ENCODE measurements around the gene ZFP36L2. TPM values are rescaled to one million over a fixed set of nuclear protein-coding genes. Genes with fewer than 3 reads are reported as not detected.
A peak's percentile ranks its signal among the peaks of the same experiment; 100 is the strongest.

ZFP36L2 gene
- total and polyA plus RNA-seq, 9 of the 15 experiments (the other 6 are each of a cell fraction or from before 2014, with no cell fraction given): 4.1 to 60.6 (median 20.3) TPM

- TF ChIP-seq ZNF398 (CRISPR knock-in tag; IDR thresholded peaks at IDR 0.05): no peak
- TF ChIP-seq HSF4 (CRISPR knock-in tag; IDR thresholded peaks at IDR 0.05; ENCODE audit: borderline replicate concordance): peak; percentile 60; the same call in 1 of the 2 replicates
- TF ChIP-seq ZNF695 (CRISPR knock-in tag; IDR thresholded peaks at IDR 0.05): no peak
- TF ChIP-seq KDM4B (IDR thresholded peaks at IDR 0.05; ENCODE audit: borderline replicate concordance in 2 of 2, low read depth in 1 of 2): no peak
- TF ChIP-seq, protein P1, sequence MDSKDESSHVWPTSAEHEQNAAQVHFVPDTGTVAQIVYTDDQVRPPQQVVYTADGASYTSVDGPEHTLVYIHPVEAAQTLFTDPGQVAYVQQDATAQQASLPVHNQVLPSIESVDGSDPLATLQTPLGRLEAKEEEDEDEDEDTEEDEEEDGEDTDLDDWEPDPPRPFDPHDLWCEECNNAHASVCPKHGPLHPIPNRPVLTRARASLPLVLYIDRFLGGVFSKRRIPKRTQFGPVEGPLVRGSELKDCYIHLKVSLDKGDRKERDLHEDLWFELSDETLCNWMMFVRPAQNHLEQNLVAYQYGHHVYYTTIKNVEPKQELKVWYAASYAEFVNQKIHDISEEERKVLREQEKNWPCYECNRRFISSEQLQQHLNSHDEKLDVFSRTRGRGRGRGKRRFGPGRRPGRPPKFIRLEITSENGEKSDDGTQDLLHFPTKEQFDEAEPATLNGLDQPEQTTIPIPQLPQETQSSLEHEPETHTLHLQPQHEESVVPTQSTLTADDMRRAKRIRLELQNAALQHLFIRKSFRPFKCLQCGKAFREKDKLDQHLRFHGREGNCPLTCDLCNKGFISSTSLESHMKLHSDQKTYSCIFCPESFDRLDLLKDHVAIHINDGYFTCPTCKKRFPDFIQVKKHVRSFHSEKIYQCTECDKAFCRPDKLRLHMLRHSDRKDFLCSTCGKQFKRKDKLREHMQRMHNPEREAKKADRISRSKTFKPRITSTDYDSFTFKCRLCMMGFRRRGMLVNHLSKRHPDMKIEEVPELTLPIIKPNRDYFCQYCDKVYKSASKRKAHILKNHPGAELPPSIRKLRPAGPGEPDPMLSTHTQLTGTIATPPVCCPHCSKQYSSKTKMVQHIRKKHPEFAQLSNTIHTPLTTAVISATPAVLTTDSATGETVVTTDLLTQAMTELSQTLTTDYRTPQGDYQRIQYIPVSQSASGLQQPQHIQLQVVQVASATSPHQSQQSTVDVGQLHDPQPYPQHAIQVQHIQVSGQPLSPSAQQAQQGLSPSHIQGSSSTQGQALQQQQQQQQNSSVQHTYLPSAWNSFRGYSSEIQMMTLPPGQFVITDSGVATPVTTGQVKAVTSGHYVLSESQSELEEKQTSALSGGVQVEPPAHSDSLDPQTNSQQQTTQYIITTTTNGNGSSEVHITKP (IDR thresholded peaks at IDR 0.05; ENCODE audit: partially characterized antibody): no peak
- no peak for TF ChIP-seq TGIF2 (CRISPR knock-in tag; IDR thresholded peaks at IDR 0.05)
- TF ChIP-seq CEBPZ (IDR thresholded peaks at IDR 0.05; ENCODE audit: borderline replicate concordance, low read depth, low read length): no peak
- TF ChIP-seq IFI16 (CRISPR knock-in tag; IDR thresholded peaks at IDR 0.05): no peak
- TF ChIP-seq ILF3 (IDR thresholded peaks at IDR 0.05; ENCODE audit: borderline replicate concordance): no peak
- no peak for TF ChIP-seq ZNF57 (CRISPR knock-in tag; IDR thresholded peaks at IDR 0.05)
- TF ChIP-seq CBX2 (IDR thresholded peaks at IDR 0.05; ENCODE audit: insufficient read depth, low read length, poor library complexity, severe bottlenecking): no peak
- TF ChIP-seq, protein P2, sequence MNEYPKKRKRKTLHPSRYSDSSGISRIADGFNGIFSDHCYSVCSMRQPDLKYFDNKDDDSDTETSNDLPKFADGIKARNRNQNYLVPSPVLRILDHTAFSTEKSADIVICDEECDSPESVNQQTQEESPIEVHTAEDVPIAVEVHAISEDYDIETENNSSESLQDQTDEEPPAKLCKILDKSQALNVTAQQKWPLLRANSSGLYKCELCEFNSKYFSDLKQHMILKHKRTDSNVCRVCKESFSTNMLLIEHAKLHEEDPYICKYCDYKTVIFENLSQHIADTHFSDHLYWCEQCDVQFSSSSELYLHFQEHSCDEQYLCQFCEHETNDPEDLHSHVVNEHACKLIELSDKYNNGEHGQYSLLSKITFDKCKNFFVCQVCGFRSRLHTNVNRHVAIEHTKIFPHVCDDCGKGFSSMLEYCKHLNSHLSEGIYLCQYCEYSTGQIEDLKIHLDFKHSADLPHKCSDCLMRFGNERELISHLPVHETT (CRISPR knock-in tag; conservative IDR thresholded peaks at IDR 0.05 in 1 of 2, IDR thresholded peaks at IDR 0.05 in 1 of 2): peak in 1 of 2 experiments; percentile 61; a peak in 1 of 4 replicates
- no peak for TF ChIP-seq MLX (CRISPR knock-in tag; conservative IDR thresholded peaks at IDR 0.05)
- no peak for TF ChIP-seq FOXP1 (CRISPR knock-in tag; IDR thresholded peaks at IDR 0.05)
These were observed 35.9 kb downstream of the ZFP36L2 start (continued) for GRCh38 chr2:43190311-43191052.

Data from K562 (cell line).